ENCODE results near the gene WDR45B. TPM values are rescaled to one million over a fixed set of nuclear protein-coding genes. Genes with fewer than 3 reads are reported as not detected.

The WDR45B gene
- total and polyA plus RNA-seq, 2 donors (not counting 3 experiments of a cell fraction or from before 2014, with no cell fraction given) = 62.0 to 76.7 TPM

DNA sequence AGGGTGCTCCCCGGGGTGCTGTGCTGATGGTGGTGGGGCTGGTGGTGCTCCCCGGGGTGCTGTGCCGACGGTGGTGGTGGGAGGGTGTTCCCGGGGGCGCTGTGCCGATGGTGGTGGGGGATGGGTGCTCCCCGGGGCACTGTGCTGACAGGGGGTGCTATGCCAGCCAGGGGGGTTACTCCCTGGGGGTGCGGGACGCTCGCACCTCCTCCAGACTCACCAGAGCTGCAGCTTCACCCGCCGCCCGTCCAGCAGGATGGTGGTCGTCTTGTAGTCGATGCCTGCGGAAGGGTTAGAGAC is 16.0 kb upstream of the WDR45B start:
- Histone ChIP-seq H3K27me3 (ENCODE audit: control insufficient read depth in 2 of 2, insufficient read depth in 2 of 2, low read length in 2 of 2) (no peaks in the 10 kb centered on the region), H3K27ac (ENCODE audit: insufficient read depth, low read depth, low read length) (no peak overlapping the region), H3K9me1 (replicated peaks; ENCODE audit: control insufficient read depth, extremely low read depth, insufficient read depth, low read length) (no peaks in the 10 kb centered on the region), H3K4me3 (replicated peaks in 1 of 3; ENCODE audit: insufficient read depth in 1 of 3, low read depth in 1 of 3, low read length in 3 of 3) (no peak overlapping the region), H3K4me1 (ENCODE audit: control insufficient read depth, extremely low read depth, insufficient read depth, low read length) (no peaks in the 10 kb centered on the region), H4K20me1 (replicated peaks; ENCODE audit: control insufficient read depth, extremely low read depth, insufficient read depth, low read length) (no peaks in the 10 kb centered on the region), H3K4me2 (ENCODE audit: insufficient read depth, low read length) (no peak overlapping the region), H3K79me2 (ENCODE audit: control insufficient read depth, insufficient read depth, low read length) (no peaks in the 10 kb centered on the region), H3K9me3 (replicated peaks; ENCODE audit: control insufficient read depth, insufficient read depth, low read length) (no peaks in the 10 kb centered on the region), H3K36me3 (ENCODE audit: control insufficient read depth in 2 of 2, extremely low read depth in 1 of 2, insufficient read depth in 2 of 2, low read length in 2 of 2) (no peaks in the 10 kb centered on the region), H3K9ac (replicated peaks; ENCODE audit: extremely low read depth, insufficient read depth, low read length) (no peak overlapping the region), H2AFZ (ENCODE audit: low read depth, low read length) (no peak overlapping the region)
- TF ChIP-seq GATA2 (IDR thresholded peaks at IDR 0.05; ENCODE audit: insufficient read depth, insufficient read length, low read depth, low read length) (no peak), FOS (IDR thresholded peaks at IDR 0.05; ENCODE audit: borderline replicate concordance, insufficient read depth, low read length) (no peak), POLR2AphosphoS5 (IDR thresholded peaks at IDR 0.05; ENCODE audit: insufficient read depth, low read depth, low read length) (no peak), POLR2A (IDR thresholded peaks at IDR 0.05; ENCODE audit: low read depth, low read length) (no peak)
- CTCF ChIA-PET = no interaction called here
- intact Hi-C loops (cut with micrococcal nuclease) = no loop called here
- dilution Hi-C loops (cut with MboI; ENCODE audit: extremely low pct_ligation_motif_present, low sequenced_read_pairs) = no loop called here
- DNase-seq (ENCODE audit: low read depth, low spot score) (no peak), FAIRE-seq (no peak)
- BruUV-seq (replicated peaks) = no TSS peak
- POLR2A ChIA-PET = no interaction called here

DNA sequence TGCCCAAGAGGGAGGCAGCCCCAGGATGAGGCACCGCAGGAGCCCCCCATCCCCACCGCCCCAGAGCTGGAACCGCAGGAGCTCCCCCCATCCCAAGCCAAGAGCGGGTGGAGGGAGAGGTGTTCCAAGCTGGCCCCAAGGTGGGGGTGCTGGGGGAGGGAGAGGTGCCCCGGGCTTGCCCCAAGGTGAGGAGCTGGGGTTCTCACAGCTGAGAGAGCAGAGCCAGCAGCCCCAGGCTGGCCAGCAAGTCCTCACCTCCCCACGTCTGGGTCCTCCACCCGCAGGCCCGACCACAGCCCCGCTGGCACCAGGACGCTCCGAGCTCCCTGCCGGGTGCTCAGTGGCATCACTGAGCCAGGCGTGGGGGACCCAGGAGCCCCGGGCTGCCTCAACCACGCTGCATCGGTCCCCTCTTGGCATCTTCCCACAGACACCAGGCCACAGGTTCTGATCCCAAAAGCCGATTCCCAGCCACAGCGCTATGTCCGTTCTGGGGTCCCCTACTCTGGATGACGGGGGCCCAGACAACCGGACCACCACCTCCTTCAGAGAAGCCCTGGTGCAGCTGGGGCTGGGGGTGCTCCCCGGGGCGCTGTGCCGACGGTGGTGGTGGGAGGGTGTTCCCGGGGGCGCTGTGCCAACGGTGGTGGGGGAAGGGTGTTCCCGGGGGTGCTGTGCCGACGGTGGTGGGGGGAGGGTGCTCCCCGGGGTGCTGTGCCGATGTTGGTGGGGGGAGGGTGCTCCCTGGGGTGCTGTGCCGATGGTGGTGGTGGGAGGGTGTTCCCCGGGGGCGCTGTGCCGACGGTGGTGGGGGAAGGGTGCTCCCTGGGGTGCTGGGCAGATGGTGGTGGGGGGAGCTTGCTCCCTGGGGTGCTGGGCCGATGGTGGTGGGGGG is 15.4 kb upstream of the WDR45B start:
- Histone ChIP-seq H3K79me2 (ENCODE audit: control insufficient read depth, insufficient read depth, low read length) (no peaks in the 10 kb centered on the region), H2AFZ (ENCODE audit: low read depth, low read length) (no peak overlapping the region), H3K36me3 (ENCODE audit: control insufficient read depth in 2 of 2, extremely low read depth in 1 of 2, insufficient read depth in 2 of 2, low read length in 2 of 2) (no peaks in the 10 kb centered on the region), H3K4me1 (ENCODE audit: control insufficient read depth, extremely low read depth, insufficient read depth, low read length) (no peaks in the 10 kb centered on the region), H3K4me3 (replicated peaks in 1 of 3; ENCODE audit: insufficient read depth in 1 of 3, low read depth in 1 of 3, low read length in 3 of 3) (no peak overlapping the region), H3K27me3 (ENCODE audit: control insufficient read depth in 2 of 2, insufficient read depth in 2 of 2, low read length in 2 of 2) (no peaks in the 10 kb centered on the region), H3K27ac (ENCODE audit: insufficient read depth, low read depth, low read length) (no peak overlapping the region), H3K9me3 (replicated peaks; ENCODE audit: control insufficient read depth, insufficient read depth, low read length) (no peaks in the 10 kb centered on the region), H3K9ac (replicated peaks; ENCODE audit: extremely low read depth, insufficient read depth, low read length) (no peak overlapping the region), H3K4me2 (ENCODE audit: insufficient read depth, low read length) (no peak overlapping the region), H3K9me1 (replicated peaks; ENCODE audit: control insufficient read depth, extremely low read depth, insufficient read depth, low read length) (no peaks in the 10 kb centered on the region), H4K20me1 (replicated peaks; ENCODE audit: control insufficient read depth, extremely low read depth, insufficient read depth, low read length) (no peaks in the 10 kb centered on the region)
- dilution Hi-C loops (cut with MboI; ENCODE audit: extremely low pct_ligation_motif_present, low sequenced_read_pairs) (no loop called here), intact Hi-C loops (cut with micrococcal nuclease) (no loop called here)
- ChIA-PET POLR2A (no interaction called here), CTCF (interaction anchor here (0.6 kb wide), 1 partner anchor 17 kb away, joined by 3 read pairs; no protein-coding TSS in a partner anchor)
- no peak for TF ChIP-seq FOS (IDR thresholded peaks at IDR 0.05; ENCODE audit: borderline replicate concordance, insufficient read depth, low read length)
- no peak for TF ChIP-seq GATA2 (IDR thresholded peaks at IDR 0.05; ENCODE audit: insufficient read depth, insufficient read length, low read depth, low read length)
- no peak for TF ChIP-seq JUN (IDR thresholded peaks at IDR 0.05; ENCODE audit: borderline replicate concordance, insufficient read depth, insufficient read length, low read depth)
- no peak for TF ChIP-seq POLR2AphosphoS5 (IDR thresholded peaks at IDR 0.05; ENCODE audit: insufficient read depth, low read depth, low read length)
- no peak for TF ChIP-seq MYC (IDR thresholded peaks at IDR 0.05; ENCODE audit: low read depth, low read length)
- TF ChIP-seq, protein P1, sequence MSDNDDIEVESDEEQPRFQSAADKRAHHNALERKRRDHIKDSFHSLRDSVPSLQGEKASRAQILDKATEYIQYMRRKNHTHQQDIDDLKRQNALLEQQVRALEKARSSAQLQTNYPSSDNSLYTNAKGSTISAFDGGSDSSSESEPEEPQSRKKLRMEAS (IDR thresholded peaks at IDR 0.05; ENCODE audit: insufficient read depth, insufficient read length) = no peak
- no peak for TF ChIP-seq EZH2 (IDR thresholded peaks at IDR 0.05; ENCODE audit: borderline replicate concordance, low read depth, low read length, severe bottlenecking)
- no peak for TF ChIP-seq POLR2A (IDR thresholded peaks at IDR 0.05; ENCODE audit: low read depth, low read length)
- TF ChIP-seq, protein P2, sequence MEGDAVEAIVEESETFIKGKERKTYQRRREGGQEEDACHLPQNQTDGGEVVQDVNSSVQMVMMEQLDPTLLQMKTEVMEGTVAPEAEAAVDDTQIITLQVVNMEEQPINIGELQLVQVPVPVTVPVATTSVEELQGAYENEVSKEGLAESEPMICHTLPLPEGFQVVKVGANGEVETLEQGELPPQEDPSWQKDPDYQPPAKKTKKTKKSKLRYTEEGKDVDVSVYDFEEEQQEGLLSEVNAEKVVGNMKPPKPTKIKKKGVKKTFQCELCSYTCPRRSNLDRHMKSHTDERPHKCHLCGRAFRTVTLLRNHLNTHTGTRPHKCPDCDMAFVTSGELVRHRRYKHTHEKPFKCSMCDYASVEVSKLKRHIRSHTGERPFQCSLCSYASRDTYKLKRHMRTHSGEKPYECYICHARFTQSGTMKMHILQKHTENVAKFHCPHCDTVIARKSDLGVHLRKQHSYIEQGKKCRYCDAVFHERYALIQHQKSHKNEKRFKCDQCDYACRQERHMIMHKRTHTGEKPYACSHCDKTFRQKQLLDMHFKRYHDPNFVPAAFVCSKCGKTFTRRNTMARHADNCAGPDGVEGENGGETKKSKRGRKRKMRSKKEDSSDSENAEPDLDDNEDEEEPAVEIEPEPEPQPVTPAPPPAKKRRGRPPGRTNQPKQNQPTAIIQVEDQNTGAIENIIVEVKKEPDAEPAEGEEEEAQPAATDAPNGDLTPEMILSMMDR (IDR thresholded peaks at IDR 0.05; ENCODE audit: extremely low read depth in 1 of 2, insufficient read depth in 1 of 2, low read depth in 1 of 2, low read length in 2 of 2) = no peak
- no TSS peak for BruUV-seq (replicated peaks)
- DNase-seq (ENCODE audit: low read depth, low spot score) (no peak), FAIRE-seq (no peak)
